HEK293 (cell line): ENCODE results near the gene EMC6.

ENCODE experiments used
- CTCF ChIA-PET: fragments of 350-600 bp; formaldehyde crosslinking; extraction: SDS; loops from one replicate; lab custom pipeline; 2021; ENCODE audit warnings: antibody characterized with exemption; lab: Yijun Ruan, JAX
- POLR2A ChIA-PET: fragments of 300-600 bp; formaldehyde crosslinking; extraction: SDS; loops from one replicate; lab custom pipeline; 2020; ENCODE audit warnings: antibody characterized with exemption, inconsistent platforms; lab: Yijun Ruan, JAX
- H3K27ac ChIP-seq: fragments of 200-500 bp; sonication (Bioruptor generic); 2 replicates; pipeline ENCODE4 v1.5.1; 2014; ENCODE audit warnings: low read depth, low read length, control low read depth, inconsistent platforms; ENCODE audit errors: extremely low read depth
- H3K36me3 ChIP-seq, 2 experiments: fragments of 200-500 bp in 1 of 2; sonication (Bioruptor generic) in 1 of 2; 1 replicate in 1 of 2; 2 replicates in 1 of 2; pipeline ENCODE4 v1.5.1; 2014 to 2017; ENCODE audit warnings: inconsistent platforms in 2 of 2, low read length in 2 of 2; ENCODE audit not compliant: control insufficient read depth in 2 of 2, insufficient read depth in 1 of 2
- H3K4me1 ChIP-seq: fragments of 200-500 bp; sonication (Bioruptor generic); 2 replicates; pipeline ENCODE4 v1.5.1; 2014; ENCODE audit warnings: mild to moderate bottlenecking, low read length, inconsistent platforms; ENCODE audit not compliant: control insufficient read depth, insufficient read depth
- H3K4me3 ChIP-seq: 2 replicates; pipeline ENCODE4 v1.5.1; 2011; ENCODE audit warnings: low read depth, mild to moderate bottlenecking, control low read depth, low read length, moderate library complexity
- H3K9me3 ChIP-seq: fragments of 200-500 bp; sonication (Bioruptor generic); 2 replicates; pipeline ENCODE4 v1.5.1; 2014; ENCODE audit warnings: low read depth, low read length, inconsistent platforms; ENCODE audit not compliant: control insufficient read depth, insufficient read depth
- EGR2 ChIP-seq: fragments of 450-650 bp; formaldehyde crosslinking; IDR thresholded peaks from 2 replicates; pipeline ENCODE4 v1.5.1; 2016; ENCODE audit warnings: low read depth, missing biosample characterization, missing genetic modification characterization
- GLIS2 ChIP-seq: fragments of 450-650 bp; formaldehyde crosslinking; IDR thresholded peaks from 2 replicates; pipeline ENCODE4 v1.5.1; 2016; ENCODE audit warnings: missing biosample characterization, missing genetic modification characterization
- PBX3 ChIP-seq: sonication (generic); formaldehyde crosslinking; IDR thresholded peaks from 2 replicates; pipeline ENCODE4 v1.8.1; 2022; ENCODE audit warnings: mild to moderate bottlenecking, moderate library complexity, missing genetic modification reagents
- SCRT2 ChIP-seq: fragments of 450-650 bp; formaldehyde crosslinking; IDR thresholded peaks from 2 replicates; pipeline ENCODE4 v1.5.1; 2016; ENCODE audit warnings: missing biosample characterization, missing genetic modification characterization
- ZBTB10 ChIP-seq: fragments of 450-650 bp; formaldehyde crosslinking; IDR thresholded peaks from 2 replicates; pipeline ENCODE4 v1.5.1; 2016; ENCODE audit warnings: missing biosample characterization, missing genetic modification characterization
- ZBTB11 ChIP-seq: fragments of 450-650 bp; formaldehyde crosslinking; conservative IDR thresholded peaks from 2 replicates; pipeline ENCODE4 v1.5.1; 2016; ENCODE audit warnings: low read depth, missing biosample characterization, missing genetic modification characterization
- ZBTB20 ChIP-seq: fragments of 450-650 bp; formaldehyde crosslinking; IDR thresholded peaks from 2 replicates; pipeline ENCODE4 v1.5.1; 2016; ENCODE audit warnings: missing biosample characterization, missing genetic modification characterization
- ZNF133 ChIP-seq: fragments of 450-650 bp; formaldehyde crosslinking; IDR thresholded peaks from 2 replicates; pipeline ENCODE4 v1.5.1; 2016; ENCODE audit warnings: missing biosample characterization, missing genetic modification characterization
- ZNF157 ChIP-seq: fragments of 450-650 bp; formaldehyde crosslinking; IDR thresholded peaks from 2 replicates; pipeline ENCODE4 v1.5.1; 2016; ENCODE audit warnings: missing biosample characterization, missing genetic modification characterization
- ZNF2 ChIP-seq: fragments of 450-650 bp; formaldehyde crosslinking; IDR thresholded peaks from 2 replicates; pipeline ENCODE4 v1.5.1; 2016; ENCODE audit warnings: missing biosample characterization, missing genetic modification characterization
- ZNF223 ChIP-seq: fragments of 450-650 bp; formaldehyde crosslinking; IDR thresholded peaks from 2 replicates; pipeline ENCODE4 v1.5.1; 2016; ENCODE audit warnings: missing biosample characterization, missing genetic modification characterization
- ZNF324 ChIP-seq: fragments of 450-650 bp; formaldehyde crosslinking; IDR thresholded peaks from 2 replicates; pipeline ENCODE4 v1.5.1; 2016; ENCODE audit warnings: missing biosample characterization, missing genetic modification characterization
- ZNF335 ChIP-seq: fragments of 450-650 bp; formaldehyde crosslinking; conservative IDR thresholded peaks from 2 replicates; pipeline ENCODE4 v1.5.1; 2016; ENCODE audit warnings: missing biosample characterization, missing genetic modification characterization
- ZNF341 ChIP-seq: fragments of 450-650 bp; formaldehyde crosslinking; IDR thresholded peaks from 2 replicates; pipeline ENCODE4; 2016; ENCODE audit warnings: low read depth, missing biosample characterization, missing genetic modification characterization
- ZNF404 ChIP-seq: fragments of 450-650 bp; formaldehyde crosslinking; IDR thresholded peaks from 2 replicates; pipeline ENCODE4 v1.5.1; 2017; ENCODE audit warnings: missing biosample characterization, missing genetic modification characterization
- ZNF433 ChIP-seq: fragments of 450-650 bp; formaldehyde crosslinking; IDR thresholded peaks from 2 replicates; pipeline ENCODE4 v1.5.1; 2016; ENCODE audit warnings: missing biosample characterization, missing genetic modification characterization, low read depth
- ZNF501 ChIP-seq: fragments of 450-650 bp; formaldehyde crosslinking; IDR thresholded peaks from 2 replicates; pipeline ENCODE4 v1.5.1; 2016; ENCODE audit warnings: missing biosample characterization, missing genetic modification characterization
- ZNF600 ChIP-seq: fragments of 450-650 bp; formaldehyde crosslinking; IDR thresholded peaks from 2 replicates; pipeline ENCODE4 v1.5.1; 2016; ENCODE audit warnings: missing biosample characterization, missing genetic modification characterization
- ZNF610 ChIP-seq: fragments of 450-650 bp; formaldehyde crosslinking; IDR thresholded peaks from 2 replicates; pipeline ENCODE4 v1.5.1; 2016; ENCODE audit warnings: missing biosample characterization, missing genetic modification characterization, borderline replicate concordance
- ZNF777 ChIP-seq: fragments of 450-650 bp; formaldehyde crosslinking; IDR thresholded peaks from 2 replicates; pipeline ENCODE4 v1.5.1; 2017; ENCODE audit warnings: missing biosample characterization, missing genetic modification characterization, borderline replicate concordance
- TF ChIP-seq, protein P1 (sequence below): fragments of 450-650 bp; formaldehyde crosslinking; IDR thresholded peaks from 2 replicates; pipeline ENCODE4 v1.5.1; 2016; ENCODE audit warnings: missing biosample characterization, missing genetic modification characterization

EMC6 gene

DNA sequence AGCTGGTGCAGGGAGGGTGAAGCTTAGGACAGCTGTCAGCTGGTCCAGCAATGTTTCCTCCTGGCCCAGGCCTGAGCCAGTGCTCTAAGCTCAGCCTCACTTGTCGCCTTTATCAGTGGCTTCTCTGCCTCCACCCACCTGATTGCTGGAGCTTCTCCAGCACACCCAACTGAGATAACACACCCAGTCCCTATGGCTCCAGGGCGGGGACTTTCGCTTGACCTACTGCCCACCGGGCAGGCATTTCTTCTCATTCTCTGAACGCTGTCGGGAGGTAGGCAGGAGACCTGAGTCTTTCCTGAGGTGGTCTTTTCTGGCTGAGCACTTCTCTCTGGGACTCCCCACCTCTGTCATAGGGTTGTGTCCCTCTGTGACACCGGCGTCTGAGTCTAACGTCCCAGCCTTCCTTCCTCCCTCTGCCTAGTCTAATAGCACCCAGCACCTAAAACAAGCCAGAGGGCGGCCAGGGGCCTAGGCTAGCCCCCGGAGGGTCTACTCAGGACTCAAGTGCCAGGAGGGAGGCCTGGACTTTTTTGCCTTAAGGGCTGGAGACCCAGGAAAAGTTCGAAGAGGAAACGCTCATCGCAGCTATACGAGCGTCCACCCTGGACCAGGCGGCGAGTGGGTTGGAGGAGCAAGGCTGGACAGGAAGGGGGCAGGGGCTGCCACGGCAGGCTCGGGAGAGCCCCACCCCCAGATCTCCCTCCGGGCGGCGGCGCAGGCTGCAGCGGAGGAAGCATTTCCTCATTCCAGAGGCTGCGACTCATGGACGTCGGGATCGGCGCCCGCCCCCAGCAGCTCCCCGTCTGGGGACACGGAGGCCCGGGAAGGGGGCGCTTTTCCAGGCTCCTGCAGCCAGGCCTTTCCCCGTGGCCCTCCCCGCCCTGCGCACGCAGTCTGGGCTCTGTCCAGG is 990 bp upstream of the EMC6 start (continued):
- TF ChIP-seq ZNF324 (tag by site-specific recombination) (no peak; the same call in 1 of the 2 replicates), ZNF433 (tag by site-specific recombination) (no peak), ZNF600 (tag by site-specific recombination) (no peak), ZNF341 (tag by site-specific recombination) (peak; percentile 60)

DNA sequence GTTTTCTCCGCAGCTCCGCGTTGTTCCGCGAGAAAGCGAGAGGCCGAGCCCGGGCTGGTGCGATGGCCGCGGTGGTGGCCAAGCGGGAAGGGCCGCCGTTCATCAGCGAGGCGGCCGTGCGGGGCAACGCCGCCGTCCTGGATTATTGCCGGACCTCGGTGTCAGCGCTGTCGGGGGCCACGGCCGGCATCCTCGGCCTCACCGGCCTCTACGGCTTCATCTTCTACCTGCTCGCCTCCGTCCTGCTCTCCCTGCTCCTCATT is 404 bp downstream of the EMC6 start:
- Histone ChIP-seq H3K4me3 (peak overlapping the region; percentile 90), H3K36me3 (peaks cover 7 to 25% of the 10 kb centered on the region in 2 experiments; a peak in 2 of 3 replicates), H3K9me3 (no peaks in the 10 kb centered on the region), H3K4me1 (peaks cover 8% of the 10 kb centered on the region; the same call in 1 of the 2 replicates), H3K27ac (peak overlapping the region; percentile 91)
- ChIA-PET POLR2A (interaction anchor here (0.8 to 4.4 kb wide), 3 partner anchors 10 to 54 kb away, joined by 4 to 75 read pairs (median 5); partner anchors contain the start of genes CTNS, HASPIN and SHPK), CTCF (interaction anchor here (1.1 kb wide), 1 partner anchor 14 kb away, joined by 4 read pairs; no protein-coding TSS in a partner anchor)
- TF ChIP-seq ZBTB20 (peak; percentile 22; the same call in 1 of the 2 replicates), ZNF133 (tag by site-specific recombination) (peak; percentile 50; the same call in 1 of the 2 replicates), PBX3 (CRISPR knock-in tag) (0 out of 2 replicates have a peak, but pooled peaks have one; percentile 17), ZNF501 (tag by site-specific recombination) (0 out of 2 replicates have a peak, but pooled peaks have one; percentile 23), ZNF777 (tag by site-specific recombination) (0 out of 2 replicates have a peak, but pooled peaks have one; percentile 48), ZNF335 (tag by site-specific recombination) (peak; percentile 71), ZNF610 (tag by site-specific recombination) (no peak), ZBTB11 (tag by site-specific recombination) (0 out of 2 replicates have a peak, but pooled peaks have one; percentile 7), EGR2 (tag by site-specific recombination) (no peak), ZNF404 (tag by site-specific recombination) (no peak), ZNF2 (tag by site-specific recombination) (0 out of 2 replicates have a peak, but pooled peaks have one; percentile 13), SCRT2 (peak; percentile 75), ZNF223 (tag by site-specific recombination) (no peak), ZNF157 (tag by site-specific recombination) (no peak), ZNF324 (tag by site-specific recombination) (0 out of 2 replicates have a peak, but pooled peaks have one; percentile 36), GLIS2 (tag by site-specific recombination) (peak; percentile 36; the same call in 1 of the 2 replicates), ZBTB10 (no peak)
- TF ChIP-seq, protein P1, sequence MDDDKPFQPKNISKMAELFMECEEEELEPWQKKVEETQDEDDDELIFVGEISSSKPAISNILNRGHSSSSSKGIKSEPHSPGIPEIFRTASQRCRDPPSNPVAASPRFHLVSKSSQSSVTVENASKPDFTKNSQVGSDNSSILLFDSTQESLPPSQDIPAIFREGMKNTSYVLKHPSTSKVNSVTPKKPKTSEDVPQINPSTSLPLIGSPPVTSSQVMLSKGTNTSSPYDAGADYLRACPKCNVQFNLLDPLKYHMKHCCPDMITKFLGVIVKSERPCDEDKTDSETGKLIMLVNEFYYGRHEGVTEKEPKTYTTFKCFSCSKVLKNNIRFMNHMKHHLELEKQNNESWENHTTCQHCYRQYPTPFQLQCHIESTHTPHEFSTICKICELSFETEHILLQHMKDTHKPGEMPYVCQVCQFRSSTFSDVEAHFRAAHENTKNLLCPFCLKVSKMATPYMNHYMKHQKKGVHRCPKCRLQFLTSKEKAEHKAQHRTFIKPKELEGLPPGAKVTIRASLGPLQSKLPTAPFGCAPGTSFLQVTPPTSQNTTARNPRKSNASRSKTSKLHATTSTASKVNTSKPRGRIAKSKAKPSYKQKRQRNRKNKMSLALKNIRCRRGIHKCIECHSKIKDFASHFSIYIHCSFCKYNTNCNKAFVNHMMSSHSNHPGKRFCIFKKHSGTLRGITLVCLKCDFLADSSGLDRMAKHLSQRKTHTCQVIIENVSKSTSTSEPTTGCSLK (tag by site-specific recombination) = no peak
